K562 (cell line): Measurements from ENCODE around the gene GALNT17. TPM values are rescaled to one million over a fixed set of nuclear protein-coding genes. Genes with fewer than 3 reads are reported as not detected.

Experiments
- ATAC-seq: fragments of 200-7000 bp; cut with Tn5 transposase; 3 replicates; pipeline ENCODE4 v1.9.1; 2020; ENCODE audit warnings: moderate library complexity
- BruUV-seq: library from RNA; stranded (reverse); fragments of 400-500 nt; replicated peaks from 2 replicates; lab custom pipeline; 2021; lab: Mats Ljungman, UMichigan
- CTCF ChIA-PET: fragments of 300-600 bp; formaldehyde crosslinking; extraction: SDS; loops from one replicate; lab custom pipeline; 2021; ENCODE audit warnings: low intra/inter-chr PET ratio; lab: Yijun Ruan, JAX
- POLR2A ChIA-PET: fragments of 300-600, 350-650 bp; sonication (Branson Sonifier 250); formaldehyde crosslinking; extraction: SDS; loops from one replicate; lab custom pipeline; 2021; ENCODE audit warnings: antibody characterized with exemption, inconsistent platforms; lab: Yijun Ruan, JAX
- DNase-seq, 4 experiments: peaks; one replicate each; pipeline versions ENCODE4 v3.0.0 to v3.0.0-alpha.2; 2011 to 2018; ENCODE audit warnings: low spot score in 3 of 4, mixed read lengths in 3 of 4; ENCODE audit errors: extremely low read depth in 1 of 4
- FAIRE-seq: peaks from 2 replicates; lab custom pipeline; 2011; peaks lifted over from hg19 to GRCh38; lab: Jason Lieb, UNC
- H2AFZ ChIP-seq: 2 replicates; pipeline ENCODE4 v1.6.0; 2011; ENCODE audit warnings: low read depth, low read length, control low read depth, inconsistent platforms
- H3K27ac ChIP-seq: fragments of 200-600 bp; 3 replicates; pipeline ENCODE4 v1.8.0; 2011; ENCODE audit warnings: low read depth, mild to moderate bottlenecking, control low read depth, inconsistent platforms, low read length, moderate library complexity, mixed read lengths; ENCODE audit errors: extremely low read depth
- H3K27me3 ChIP-seq, 2 experiments: fragments of 300-600 bp in 1 of 2; 2 replicates in 1 of 2; 3 replicates in 1 of 2; pipeline versions ENCODE4 v1.6.0 to v1.8.0; 2011; ENCODE audit warnings: inconsistent platforms in 2 of 2, low read length in 2 of 2, mild to moderate bottlenecking in 1 of 2, mixed read lengths in 1 of 2, moderate library complexity in 1 of 2; ENCODE audit not compliant: control insufficient read depth in 2 of 2, insufficient read depth in 2 of 2
- H3K36me3 ChIP-seq: fragments of 300-600 bp; 3 replicates; pipeline ENCODE4 v1.8.0; 2011; ENCODE audit warnings: mild to moderate bottlenecking, low read length, inconsistent platforms; ENCODE audit not compliant: control insufficient read depth, insufficient read depth
- H3K4me1 ChIP-seq, 2 experiments: fragments of 200-600 bp in 1 of 2; replicated peaks in 1 of 2; 2 replicates in 1 of 2; 3 replicates in 1 of 2; pipeline versions ENCODE4 v1.5.1 to v1.8.0; 2011; ENCODE audit warnings: inconsistent platforms in 2 of 2, low read length in 2 of 2, mild to moderate bottlenecking in 1 of 2, mixed read lengths in 1 of 2, moderate library complexity in 1 of 2; ENCODE audit not compliant: control insufficient read depth in 2 of 2, insufficient read depth in 2 of 2
- H3K4me2 ChIP-seq: 2 replicates; pipeline ENCODE4 v1.6.1; 2011; ENCODE audit warnings: low read length, control low read depth, inconsistent platforms, mixed read lengths; ENCODE audit not compliant: insufficient read depth
- H3K4me3 ChIP-seq: fragments of 200-600 bp; sonication (generic), shearing (Covaris generic); 2 replicates; pipeline ENCODE4 v1.5.1; 2016; ENCODE audit warnings: control low read depth, inconsistent platforms
- H3K79me2 ChIP-seq: fragments of 200-600 bp; 3 replicates; pipeline ENCODE4 v1.8.0; 2011; ENCODE audit warnings: low read length, inconsistent platforms; ENCODE audit not compliant: control insufficient read depth, insufficient read depth
- H3K9ac ChIP-seq, 2 experiments: 2 replicates each; pipeline versions ENCODE4 v1.6.0 to v1.6.1; 2011; ENCODE audit warnings: low read depth in 2 of 2, low read length in 2 of 2, control low read depth in 1 of 2, inconsistent platforms in 1 of 2, mild to moderate bottlenecking in 1 of 2, mixed read lengths in 1 of 2; ENCODE audit not compliant: insufficient read depth in 1 of 2
- H3K9me1 ChIP-seq: one replicate; pipeline ENCODE4 v1.6.0; 2011; ENCODE audit warnings: inconsistent platforms, mild to moderate bottlenecking, low read length, moderate library complexity; ENCODE audit not compliant: control insufficient read depth, insufficient read depth
- H3K9me3 ChIP-seq: replicated peaks from 2 replicates; pipeline ENCODE4 v1.5.1; 2011; ENCODE audit warnings: low read depth, low read length, inconsistent platforms; ENCODE audit not compliant: control insufficient read depth, insufficient read depth
- H4K20me1 ChIP-seq: replicated peaks from 2 replicates; pipeline ENCODE4 v1.6.1; 2011; ENCODE audit warnings: low read length, inconsistent platforms, mixed read lengths; ENCODE audit not compliant: control insufficient read depth, insufficient read depth
- CXXC5 ChIP-seq: fragments of 250-450 bp; sonication (Bioruptor Pico); IDR thresholded peaks from 2 replicates; pipeline ENCODE4 v1.8.0; 2022; ENCODE audit warnings: inconsistent platforms, mild to moderate bottlenecking, moderate library complexity
- E2F6 ChIP-seq, 2 experiments: IDR thresholded peaks; 2 replicates each; pipeline ENCODE4 v1.6.1; 2011; ENCODE audit warnings: borderline replicate concordance in 1 of 2, control low read depth in 1 of 2, low read depth in 1 of 2, low read length in 1 of 2, mild to moderate bottlenecking in 1 of 2, mixed read lengths in 1 of 2, moderate library complexity in 1 of 2; ENCODE audit not compliant: insufficient read depth in 1 of 2, insufficient read length in 1 of 2, poor library complexity in 1 of 2, severe bottlenecking in 1 of 2; ENCODE audit errors: extremely low read depth in 1 of 2
- FOXJ2 ChIP-seq: fragments of 200-800 bp; sonication (Bioruptor generic); IDR thresholded peaks from 2 replicates; pipeline ENCODE4 v1.6.1; 2016; ENCODE audit warnings: missing genetic modification characterization, missing compliant biosample characterization
- ILF3 ChIP-seq: fragments of 450-650 bp; IDR thresholded peaks from 2 replicates; pipeline ENCODE4 v1.6.1; 2018; ENCODE audit warnings: antibody characterized with exemption, mild to moderate bottlenecking, moderate library complexity, borderline replicate concordance
- KLF16 ChIP-seq: IDR thresholded peaks from 2 replicates; pipeline ENCODE4 v1.6.1; 2016; ENCODE audit warnings: antibody characterized with exemption
- KLF6 ChIP-seq: fragments of 250-450 bp; sonication (Bioruptor Pico); IDR thresholded peaks from 2 replicates; pipeline ENCODE4 v1.4.0; 2020; ENCODE audit warnings: mild to moderate bottlenecking, moderate library complexity, borderline replicate concordance
- MAFF ChIP-seq: IDR thresholded peaks from 2 replicates; pipeline ENCODE4 v1.6.1; 2012; ENCODE audit warnings: low read length, improper control_type of control experiment
- MBD1 ChIP-seq: fragments of 250-450 bp; sonication (Bioruptor Pico); IDR thresholded peaks from 2 replicates; pipeline ENCODE4 v1.8.0; 2022; ENCODE audit warnings: inconsistent platforms
- MCM3 ChIP-seq: fragments of 450-650 bp; IDR thresholded peaks from 2 replicates; pipeline ENCODE4 v1.6.1; 2016
- NCOR1 ChIP-seq: fragments of 450-650 bp; IDR thresholded peaks from 2 replicates; pipeline ENCODE4 v1.6.1; 2016; ENCODE audit warnings: mild to moderate bottlenecking, moderate library complexity
- NEUROD1 ChIP-seq: fragments of 150-350 bp; IDR thresholded peaks from 2 replicates; pipeline ENCODE4 v1.6.1; 2014; ENCODE audit warnings: borderline replicate concordance, low read length, low read depth; ENCODE audit not compliant: partially characterized antibody
- NFIX ChIP-seq: fragments of 250-450 bp; sonication (Bioruptor Pico); IDR thresholded peaks from 2 replicates; pipeline ENCODE4 v1.4.0; 2020; ENCODE audit warnings: low read depth, mild to moderate bottlenecking, moderate library complexity
- PHF20 ChIP-seq: fragments of 450-650 bp; IDR thresholded peaks from 2 replicates; pipeline ENCODE4 v1.6.1; 2018; ENCODE audit not compliant: partially characterized antibody
- PHF8 ChIP-seq: fragments of 200-600 bp; sonication (generic); IDR thresholded peaks from 2 replicates; pipeline ENCODE4 v1.6.1; 2012; ENCODE audit warnings: mixed run types, mild to moderate bottlenecking, inconsistent platforms, low read length, moderate library complexity, borderline replicate concordance
- RFX1 ChIP-seq: fragments of 450-650 bp; IDR thresholded peaks from 2 replicates; pipeline ENCODE4 v1.6.1; 2016; ENCODE audit warnings: mild to moderate bottlenecking, moderate library complexity
- SETDB1 ChIP-seq: IDR thresholded peaks from one replicate; pipeline ENCODE4 v1.6.1; 2012; ENCODE audit warnings: low read length, control low read depth, inconsistent platforms
- SMC3 ChIP-seq: conservative IDR thresholded peaks from 2 replicates; pipeline ENCODE4 v1.6.1; 2011; ENCODE audit warnings: low read depth, low read length, improper control_type of control experiment; ENCODE audit not compliant: insufficient read depth
- ZC3H8 ChIP-seq: fragments of 450-650 bp; IDR thresholded peaks from 2 replicates; pipeline ENCODE4 v1.6.1; 2017
- ZNF239 ChIP-seq: fragments of 250-450 bp; sonication (Bioruptor Pico); IDR thresholded peaks from 2 replicates; pipeline ENCODE4 v1.4.0; 2020; ENCODE audit warnings: mild to moderate bottlenecking
- ZNF586 ChIP-seq: fragments of 450-650 bp; formaldehyde crosslinking; conservative IDR thresholded peaks from 2 replicates; pipeline ENCODE4 v1.4.0; 2020; ENCODE audit warnings: mild to moderate bottlenecking, moderate library complexity
- WGBS: fragments of 100-300 bp; shearing (Covaris generic); methylation state at CpG from one replicate; pipeline ENCODE4 v1.1.6; 2016; ENCODE audit warnings: low coverage, mixed read lengths; ENCODE audit not compliant: insufficient coverage; ENCODE audit errors: missing lambda C conversion rate; 5-methylcytosine and 5-hydroxymethylcytosine counted together
- in situ Hi-C: fragments of 300-500 bp; cut with MboI; formaldehyde crosslinking; loops from 4 replicates; pipeline ENCODE4 v1.15.0; 2018; ENCODE audit warnings: inconsistent platforms, mixed read lengths
- intact Hi-C: fragments of 100-400 bp; cut with micrococcal nuclease; formaldehyde crosslinking; loops from 2 replicates; pipeline ENCODE4 v1.14.2; 2022
- polyA plus RNA-seq, 8 experiments: library from polyadenylated mRNA; depleted of rRNA in 4 of 8; stranded (reverse) in 5 of 8; unstranded in 3 of 8; fragments of >200 nt; fragmentation: Nextera tagmentation in 2 of 8; fragmentation: Illumina TruSeq in 1 of 8; extraction: Ambion mirVana in 2 of 8; extraction: Trizol in 1 of 8; gene quantifications; 2 replicates each; pipeline versions ENCODE4 v1.2.1 to v1.2.3, GENCODE V29; 2011 to 2014; ENCODE audit warnings: inconsistent platforms in 1 of 8, missing spikeins in 1 of 8
- total RNA-seq, 7 experiments: library from RNA; depleted of rRNA in 6 of 7; stranded (reverse); fragments of >200 nt in 6 of 7; fragmentation: Illumina TruSeq in 2 of 7; extraction: Trizol in 2 of 7; gene quantifications; 2 replicates each; pipeline versions ENCODE4 v1.2.1 to v1.2.3, GENCODE V29; 2011 to 2021; ENCODE audit warnings: low replicate concordance in 1 of 7

The GALNT17 gene
- total and polyA plus RNA-seq, 9 of the 15 experiments (the other 6 are each of a cell fraction or from before 2014, with no cell fraction given): not detected

- WGBS: 2% methylated on average over 6 of the region's 6 CpGs
- Histone ChIP-seq H3K4me1 (no peaks in the 10 kb centered on the region), H3K27ac (no peak overlapping the region), H3K4me3 (no peak overlapping the region), H3K36me3 (no peaks in the 10 kb centered on the region), H3K9ac (no peak overlapping the region), H3K9me3 (no peaks in the 10 kb centered on the region), H2AFZ (no peak overlapping the region), H4K20me1 (no peaks in the 10 kb centered on the region), H3K79me2 (no peaks in the 10 kb centered on the region), H3K27me3 (no peaks in the 10 kb centered on the region), H3K9me1 (no peaks in the 10 kb centered on the region), H3K4me2 (no peak overlapping the region)
- ATAC-seq (no peak), FAIRE-seq (no peak), DNase-seq (no peak)
- CTCF ChIA-PET: no interaction called here
- POLR2A ChIA-PET: interaction anchor here (0.7 kb wide), 1 partner anchor 852 kb away, joined by 4 read pairs; no protein-coding TSS in a partner anchor
- no TSS peak for BruUV-seq
- in situ Hi-C loops: no loop called here
- intact Hi-C loops: no loop called here
- TF ChIP-seq FOXJ2 (tag) (no peak), KLF16 (no peak), MAFF (no peak), PHF8 (no peak), NCOR1 (no peak), MBD1 (no peak), RFX1 (no peak), NEUROD1 (no peak), E2F6 (IDR thresholded peaks at IDR 0.05; ENCODE audit: borderline replicate concordance in 1 of 2, extremely low read depth in 1 of 2, insufficient read depth in 1 of 2, insufficient read length in 1 of 2, low read depth in 1 of 2, low read length in 1 of 2, poor library complexity in 1 of 2, severe bottlenecking in 1 of 2) (no peak), NFIX (CRISPR knock-in tag) (no peak), SMC3 (no peak), ZNF586 (no peak), MCM3 (no peak), CXXC5 (CRISPR knock-in tag) (no peak), SETDB1 (no peak), ZC3H8 (no peak), ILF3 (no peak), KLF6 (CRISPR knock-in tag) (no peak), ZNF239 (no peak), PHF20 (no peak)
These were observed 276.3 kb downstream of the GALNT17 start for GRCh38 chr7:71408271-71408670.
